ENCODE data around the gene AGAP1. TPM values are rescaled to one million over a fixed set of nuclear protein-coding genes. Genes with fewer than 3 reads are reported as not detected.

The AGAP1 gene
- total and polyA plus RNA-seq, 9 donors = 5.7 to 32.2 (median 20.2) TPM

GRCh38 chr2:235832941-235833340 lies 339.1 kb downstream of the AGAP1 start:
- H3K4me1 ChIP-seq (ENCODE audit: insufficient read depth) = no peaks in the 10 kb centered on the region
- H3K9me3 ChIP-seq = no peaks in the 10 kb centered on the region
- H3K4me3 ChIP-seq = no peak overlapping the region
- H3K27me3 ChIP-seq = no peaks in the 10 kb centered on the region
- intact Hi-C loops (cut with DNase I) = no loop called here
- H3K27ac ChIP-seq = no peak overlapping the region
- H3K36me3 ChIP-seq = no peaks in the 10 kb centered on the region
- 97 to 98% (median 97%) methylated on average over 14 of the region's 14 CpGs for WGBS, 3 donors
- peak in 1 of 5 donors; percentile 5 for DNase-seq
- no peak for TF ChIP-seq CTCF (IDR thresholded peaks at IDR 0.05)
- TF ChIP-seq POLR2A (IDR thresholded peaks at IDR 0.05) = no peak

GRCh38 chr2:235833971-235834620 lies 340.3 kb downstream of the AGAP1 start:
- no peaks in the 10 kb centered on the region for H3K4me1 ChIP-seq (ENCODE audit: insufficient read depth)
- peak in 1 of 5 donors; percentile 1 for DNase-seq
- no peak overlapping the region for H3K27ac ChIP-seq
- no peaks in the 10 kb centered on the region for H3K27me3 ChIP-seq
- no peak for TF ChIP-seq POLR2A (IDR thresholded peaks at IDR 0.05)
- TF ChIP-seq EP300 (IDR thresholded peaks at IDR 0.05) = no peak
- no peak for TF ChIP-seq CTCF (IDR thresholded peaks at IDR 0.05)
- no peak overlapping the region for H3K4me3 ChIP-seq
- no peaks in the 10 kb centered on the region for H3K36me3 ChIP-seq
- WGBS, 3 donors = 93 to 94% (median 94%) methylated on average over 11 of the region's 11 CpGs
- intact Hi-C loops (cut with DNase I) = no loop called here
- H3K9me3 ChIP-seq = no peaks in the 10 kb centered on the region

- TF ChIP-seq POLR2A (IDR thresholded peaks at IDR 0.05) (no peak), CTCF (IDR thresholded peaks at IDR 0.05) (no peak), EP300 (IDR thresholded peaks at IDR 0.05) (no peak)
Measured at GRCh38 chr2:235834781-235835180, 340.9 kb downstream of the AGAP1 start.

GRCh38 chr2:235835810-235836209 lies 342.0 kb downstream of the AGAP1 start:
- H3K27ac ChIP-seq = no peak overlapping the region
- intact Hi-C loops (cut with DNase I) = no loop called here
- no peaks in the 10 kb centered on the region for H3K36me3 ChIP-seq
- no peak for DNase-seq
- H3K9me3 ChIP-seq = no peaks in the 10 kb centered on the region
- no peaks in the 10 kb centered on the region for H3K27me3 ChIP-seq
- no peaks in the 10 kb centered on the region for H3K4me1 ChIP-seq (ENCODE audit: insufficient read depth)
- no peak overlapping the region for H3K4me3 ChIP-seq
- WGBS, 3 donors = 94 to 96% (median 94%) methylated on average over 6 of the region's 6 CpGs
- no peak for TF ChIP-seq EP300 (IDR thresholded peaks at IDR 0.05)
- TF ChIP-seq POLR2A (IDR thresholded peaks at IDR 0.05) = no peak
- TF ChIP-seq CTCF (IDR thresholded peaks at IDR 0.05) = no peak

More at GRCh38 chr2:235834781-235835180, 340.9 kb downstream of the AGAP1 start:
- intact Hi-C loops (cut with DNase I) = no loop called here
- no peaks in the 10 kb centered on the region for H3K9me3 ChIP-seq
- DNase-seq = no peak
- H3K27ac ChIP-seq = no peak overlapping the region
- WGBS, 3 donors = 94 to 95% (median 95%) methylated on average over 16 of the region's 16 CpGs
- H3K4me1 ChIP-seq (ENCODE audit: insufficient read depth) = no peaks in the 10 kb centered on the region
- H3K4me3 ChIP-seq = no peak overlapping the region
- no peaks in the 10 kb centered on the region for H3K36me3 ChIP-seq
- no peaks in the 10 kb centered on the region for H3K27me3 ChIP-seq
